Testis (tissue), 3 donors: ENCODE measurements around the gene LIPF. TPM values are rescaled to one million over a fixed set of nuclear protein-coding genes. Genes with fewer than 3 reads are reported as not detected.

ENCODE experiments used
- DNase-seq: peaks from one replicate; pipeline ENCODE4 v3.0.0-alpha.2; 2019
- H3K27ac ChIP-seq, 2 donors: fragments of 200-600 bp; sonication (generic); one replicate each; pipeline ENCODE4 v1.5.1; 2019
- H3K27me3 ChIP-seq: fragments of 200-600 bp; sonication (generic); one replicate; pipeline ENCODE4 v1.5.1; 2019
- H3K36me3 ChIP-seq: fragments of 200-600 bp; sonication (generic); one replicate; pipeline ENCODE4 v1.5.1; 2017; ENCODE audit warnings: low read depth; ENCODE audit errors: missing control alignments
- H3K4me1 ChIP-seq: fragments of 200-600 bp; sonication (generic); one replicate; pipeline ENCODE4 v1.5.1; 2019
- H3K4me3 ChIP-seq, 2 donors: fragments of 200-600 bp; sonication (generic); one replicate each; pipeline ENCODE4 v1.5.1; 2017 to 2019
- H3K9me3 ChIP-seq: fragments of 200-600 bp; sonication (generic); one replicate; pipeline ENCODE4 v1.5.1; 2017
- POLR2A ChIP-seq: fragments of 450-650 bp; IDR thresholded peaks from one replicate; pipeline ENCODE4 v1.6.1; 2017; ENCODE audit warnings: antibody characterized with exemption, mild to moderate bottlenecking, moderate library complexity
- WGBS, 2 donors: methylation state at CpG; one replicate each; pipeline ENCODE4 v1.1.5; 2018; 5-methylcytosine and 5-hydroxymethylcytosine counted together
- intact Hi-C: fragments of 100-400 bp; cut with DNase I; formaldehyde crosslinking; loops from one replicate; pipeline ENCODE4 v1.15.1; 2023; ENCODE audit warnings: low total_unique reads
- polyA plus RNA-seq: library from polyadenylated mRNA; stranded (reverse); fragments of 350-450 nt; fragmentation: Illumina TruSeq; extraction: RNeasy Lipid Tissue Mini Kit (QIAGEN cat#74804); gene quantifications from one replicate; pipeline ENCODE4 v1.2.3, GENCODE V29; 2014; ENCODE audit warnings: low read depth, low replicate concordance; ENCODE audit not compliant: insufficient read depth
- total RNA-seq, 2 donors: library from RNA; depleted of rRNA; stranded (reverse); fragments of >200 nt; gene quantifications; one replicate each; pipeline ENCODE4 v1.2.3, GENCODE V29; 2016
- TF ChIP-seq, protein P1 (sequence below), 3 experiments: fragments of 450-650 bp in 2 of 3; fragments of 200-600 bp in 1 of 3; sonication (generic) in 1 of 3; IDR thresholded peaks; one replicate each; pipeline ENCODE4 v1.5.1; 2016 to 2019; ENCODE audit warnings: antibody characterized with exemption in 3 of 3, mild to moderate bottlenecking in 2 of 3, moderate library complexity in 1 of 3

Gene LIPF
- total and polyA plus RNA-seq, 3 donors from 2014 or later = 0.81 to 2.3 (median 1.3) TPM

- intact Hi-C loops = no loop called here
- WGBS, 2 donors = 77 to 81% methylated on average over 1 of the region's 1 CpG
- Histone ChIP-seq H3K27me3 (no peaks in the 10 kb centered on the region), H3K36me3 (no peaks in the 10 kb centered on the region), H3K4me3 (no peak overlapping the region), H3K4me1 (no peaks in the 10 kb centered on the region), H3K27ac (no peak overlapping the region), H3K9me3 (no peaks in the 10 kb centered on the region)
- TF ChIP-seq POLR2A = no peak
- TF ChIP-seq, protein P1, sequence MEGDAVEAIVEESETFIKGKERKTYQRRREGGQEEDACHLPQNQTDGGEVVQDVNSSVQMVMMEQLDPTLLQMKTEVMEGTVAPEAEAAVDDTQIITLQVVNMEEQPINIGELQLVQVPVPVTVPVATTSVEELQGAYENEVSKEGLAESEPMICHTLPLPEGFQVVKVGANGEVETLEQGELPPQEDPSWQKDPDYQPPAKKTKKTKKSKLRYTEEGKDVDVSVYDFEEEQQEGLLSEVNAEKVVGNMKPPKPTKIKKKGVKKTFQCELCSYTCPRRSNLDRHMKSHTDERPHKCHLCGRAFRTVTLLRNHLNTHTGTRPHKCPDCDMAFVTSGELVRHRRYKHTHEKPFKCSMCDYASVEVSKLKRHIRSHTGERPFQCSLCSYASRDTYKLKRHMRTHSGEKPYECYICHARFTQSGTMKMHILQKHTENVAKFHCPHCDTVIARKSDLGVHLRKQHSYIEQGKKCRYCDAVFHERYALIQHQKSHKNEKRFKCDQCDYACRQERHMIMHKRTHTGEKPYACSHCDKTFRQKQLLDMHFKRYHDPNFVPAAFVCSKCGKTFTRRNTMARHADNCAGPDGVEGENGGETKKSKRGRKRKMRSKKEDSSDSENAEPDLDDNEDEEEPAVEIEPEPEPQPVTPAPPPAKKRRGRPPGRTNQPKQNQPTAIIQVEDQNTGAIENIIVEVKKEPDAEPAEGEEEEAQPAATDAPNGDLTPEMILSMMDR (IDR thresholded peaks at IDR 0.05) = no peak
- DNase-seq = no peak
Measured at GRCh38 chr10:88668465-88668864, 4.2 kb downstream of the LIPF start.

DNA sequence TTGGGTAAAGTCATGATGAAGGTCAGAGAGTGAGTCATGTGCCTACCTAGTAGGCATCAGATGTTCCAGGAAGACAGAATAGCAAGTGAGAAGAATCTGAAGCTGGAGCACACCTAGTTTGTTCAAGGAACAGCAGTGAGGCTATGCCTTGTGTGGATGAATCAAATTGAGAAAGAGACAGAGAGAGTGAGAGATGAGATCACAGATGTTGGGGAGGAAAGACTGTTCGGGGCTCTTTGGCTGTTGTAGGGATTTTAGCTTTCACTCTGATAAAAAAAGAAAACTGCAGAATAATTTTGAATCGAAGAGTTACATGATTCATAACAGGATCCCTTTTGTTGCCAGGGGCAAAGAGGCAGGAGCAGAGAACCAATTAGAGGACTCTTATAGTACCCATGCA, 6.3 kb downstream of the LIPF start:
- intact Hi-C loops = no loop called here
- 65 to 95% methylated on average over 2 of the region's 2 CpGs for WGBS, 2 donors
- Histone ChIP-seq H3K27me3 (no peaks in the 10 kb centered on the region), H3K27ac (no peak overlapping the region), H3K9me3 (no peaks in the 10 kb centered on the region), H3K4me3 (no peak overlapping the region), H3K4me1 (no peaks in the 10 kb centered on the region), H3K36me3 (no peaks in the 10 kb centered on the region)
- no peak for DNase-seq
- TF ChIP-seq, protein P1 (IDR thresholded peaks at IDR 0.05) = no peak
- TF ChIP-seq POLR2A = no peak

- TF ChIP-seq, protein P1 (IDR thresholded peaks at IDR 0.05) = no peak
- TF ChIP-seq POLR2A = no peak
- no peaks in the 10 kb centered on the region for H3K36me3 ChIP-seq
- no peaks in the 10 kb centered on the region for H3K4me1 ChIP-seq
- intact Hi-C loops = no loop called here
- WGBS, 2 donors = 81 to 91% methylated on average over 2 of the region's 2 CpGs
- no peak overlapping the region for H3K27ac ChIP-seq
- H3K4me3 ChIP-seq = no peak overlapping the region
- no peaks in the 10 kb centered on the region for H3K9me3 ChIP-seq
- no peak for DNase-seq
- no peaks in the 10 kb centered on the region for H3K27me3 ChIP-seq
Measured at GRCh38 chr10:88672041-88672440, 7.8 kb downstream of the LIPF start.

DNA sequence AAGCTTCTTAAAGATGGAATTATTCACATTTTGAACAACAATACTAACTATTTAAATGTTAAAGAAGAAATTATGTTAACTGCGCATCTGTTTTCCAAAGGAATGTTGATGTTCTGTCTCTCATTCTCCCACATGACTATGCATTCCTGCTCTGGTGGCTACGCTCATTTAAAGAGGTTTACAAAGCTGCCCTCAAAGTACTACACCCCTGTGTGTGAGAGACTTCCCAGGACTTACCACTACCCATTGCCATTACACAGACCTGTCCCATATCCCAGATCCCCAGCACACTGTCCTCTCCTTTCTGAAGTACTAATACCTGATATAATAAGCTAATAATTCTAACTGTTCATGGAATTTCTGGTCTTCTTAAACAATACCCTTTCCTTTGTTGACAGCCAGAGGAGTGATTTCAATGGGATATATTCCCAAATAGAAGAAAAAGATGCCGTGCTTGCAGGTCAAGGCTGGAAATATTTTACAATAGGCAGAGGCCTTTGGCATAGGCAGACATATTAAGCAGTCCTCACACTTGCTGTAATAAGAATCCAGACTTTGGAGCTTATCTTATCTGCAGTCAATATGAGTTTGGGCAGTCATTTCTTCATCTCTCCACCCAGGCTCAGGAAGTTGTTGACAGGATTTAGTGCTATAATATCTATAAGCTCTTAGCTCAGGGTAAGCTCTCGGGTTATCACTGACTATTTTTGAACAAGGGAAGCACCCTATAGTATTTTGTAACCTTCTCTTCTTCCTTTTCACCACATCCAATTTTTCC, 12.2 kb downstream of the LIPF start:
- no peaks in the 10 kb centered on the region for H3K36me3 ChIP-seq
- no peaks in the 10 kb centered on the region for H3K9me3 ChIP-seq
- intact Hi-C loops = no loop called here
- WGBS, 2 donors = 76 to 84% methylated on average over 4 of the region's 4 CpGs
- no peaks in the 10 kb centered on the region for H3K4me1 ChIP-seq
- no peaks in the 10 kb centered on the region for H3K27me3 ChIP-seq
- no peak overlapping the region for H3K27ac ChIP-seq
- TF ChIP-seq, protein P1 (IDR thresholded peaks at IDR 0.05) = no peak
- TF ChIP-seq POLR2A = no peak
- no peak for DNase-seq
- no peak overlapping the region for H3K4me3 ChIP-seq

DNA sequence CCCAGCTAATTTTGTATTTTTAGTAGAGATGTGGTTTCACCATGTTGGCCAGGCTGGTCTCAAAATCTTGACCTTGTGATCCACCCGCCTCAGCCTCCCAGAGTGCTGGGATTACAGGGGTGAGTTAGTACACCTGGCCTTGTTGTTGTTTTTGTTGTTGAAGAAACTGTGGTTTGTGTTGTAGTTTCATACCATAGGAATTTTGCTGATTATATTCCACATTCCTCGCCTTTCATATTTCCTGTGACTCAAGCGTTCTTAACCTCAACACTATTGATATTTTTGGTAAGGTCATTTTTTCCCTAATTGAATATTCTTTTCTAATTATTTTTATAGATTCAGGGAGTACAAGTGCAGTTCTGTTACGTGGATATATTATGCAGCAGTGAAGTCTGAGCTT, 16.7 kb downstream of the LIPF start:
- no peaks in the 10 kb centered on the region for H3K9me3 ChIP-seq
- 84 to 91% methylated on average over 4 of the region's 4 CpGs for WGBS, 2 donors
- H3K4me1 ChIP-seq = no peaks in the 10 kb centered on the region
- no peaks in the 10 kb centered on the region for H3K27me3 ChIP-seq
- no peak overlapping the region for H3K4me3 ChIP-seq
- no peak overlapping the region for H3K27ac ChIP-seq
- TF ChIP-seq POLR2A = no peak
- TF ChIP-seq, protein P1 (IDR thresholded peaks at IDR 0.05) = no peak
- DNase-seq = no peak
- intact Hi-C loops = no loop called here
- no peaks in the 10 kb centered on the region for H3K36me3 ChIP-seq
